GM12878 (cell line): ENCODE data around the gene OR2A5. TPM values are rescaled to one million over a fixed set of nuclear protein-coding genes. Genes with fewer than 3 reads are reported as not detected.

ENCODE experiments used
- ATAC-seq: fragments of 200-7000 bp; cut with Tn5 transposase; 3 replicates; pipeline ENCODE4 v1.9.1; 2020; ENCODE audit warnings: mild to moderate bottlenecking, moderate library complexity
- BruUV-seq: library from RNA; stranded (reverse); fragments of 400-500 nt; replicated peaks from 2 replicates; lab custom pipeline; 2021; lab: Mats Ljungman, UMichigan
- CTCF ChIA-PET: fragments of 300-600 bp; sonication (Branson Sonifier 250); formaldehyde crosslinking; extraction: SDS; loops from one replicate; lab custom pipeline; 2021; ENCODE audit warnings: inconsistent platforms; lab: Yijun Ruan, JAX
- POLR2A ChIA-PET: fragments of 350-600 bp; formaldehyde crosslinking; extraction: SDS; loops from one replicate; lab custom pipeline; 2021; ENCODE audit warnings: inconsistent platforms; lab: Charles Lee
- RAD21 ChIA-PET: fragments of 300-600 bp; sonication (Branson Sonifier 250); formaldehyde crosslinking; loops from one replicate; lab custom pipeline; 2023; ENCODE audit warnings: antibody characterized with exemption; ENCODE audit not compliant: unreplicated experiment; lab: Charles Lee
- SMC1A ChIA-PET: fragments of 300-600 bp; sonication (Branson Sonifier 250); formaldehyde crosslinking; loops from one replicate; lab custom pipeline; 2023; ENCODE audit not compliant: unreplicated experiment, uncharacterized antibody; lab: Charles Lee
- DNase-seq: peaks from one replicate; pipeline ENCODE4 v3.0.0-alpha.2; 2011; ENCODE audit warnings: low read depth, low spot score
- FAIRE-seq: peaks from 3 replicates; lab custom pipeline; 2011; peaks lifted over from hg19 to GRCh38; lab: Jason Lieb, UNC
- H2AFZ ChIP-seq: 2 replicates; pipeline ENCODE4 v1.6.0; 2011; ENCODE audit warnings: low read depth, low read length, control low read depth; ENCODE audit not compliant: control insufficient read depth
- H3K27ac ChIP-seq: 2 replicates; pipeline ENCODE4 v1.5.1; 2011; ENCODE audit warnings: control low read depth; ENCODE audit not compliant: control insufficient read depth, insufficient read depth
- H3K27me3 ChIP-seq, 2 experiments: replicated peaks in 1 of 2; 2 replicates each; pipeline versions ENCODE4 v1.6.0 to v1.6.1; 2011; ENCODE audit warnings: low read length in 1 of 2; ENCODE audit not compliant: control insufficient read depth in 2 of 2, insufficient read depth in 2 of 2
- H3K36me3 ChIP-seq, 2 experiments: 2 replicates each; pipeline ENCODE4 v1.5.1; 2011; ENCODE audit warnings: low read length in 1 of 2; ENCODE audit not compliant: control insufficient read depth in 2 of 2, insufficient read depth in 2 of 2
- H3K4me1 ChIP-seq: 2 replicates; pipeline ENCODE4 v1.6.1; 2011; ENCODE audit warnings: mild to moderate bottlenecking, low read length, moderate library complexity, mixed read lengths; ENCODE audit not compliant: control insufficient read depth, insufficient read depth
- H3K4me2 ChIP-seq: 2 replicates; pipeline ENCODE4 v1.6.0; 2011; ENCODE audit warnings: control low read depth; ENCODE audit not compliant: control insufficient read depth, insufficient read depth
- H3K4me3 ChIP-seq: fragments of 200-600 bp; sonication (generic); 2 replicates; pipeline ENCODE4 v1.5.1; 2016
- H3K79me2 ChIP-seq: 2 replicates; pipeline ENCODE4 v1.6.0; 2011; ENCODE audit warnings: low read length; ENCODE audit not compliant: control insufficient read depth, insufficient read depth
- H3K9ac ChIP-seq: 2 replicates; pipeline ENCODE4 v1.8.0; 2011; ENCODE audit warnings: low read length, control low read depth, mixed read lengths; ENCODE audit not compliant: control insufficient read depth, insufficient read depth
- H3K9me3 ChIP-seq: replicated peaks from 3 replicates; pipeline ENCODE4 v1.5.1; 2011; ENCODE audit warnings: mild to moderate bottlenecking, low read length; ENCODE audit not compliant: control insufficient read depth, insufficient read depth
- H4K20me1 ChIP-seq: 2 replicates; pipeline ENCODE4 v1.6.0; 2011; ENCODE audit not compliant: control insufficient read depth, insufficient read depth
- BMI1 ChIP-seq: fragments of 450-650 bp; IDR thresholded peaks from 2 replicates; pipeline ENCODE4 v1.6.1; 2016; ENCODE audit warnings: mild to moderate bottlenecking, moderate library complexity, borderline replicate concordance
- CREM ChIP-seq: IDR thresholded peaks from 2 replicates; pipeline ENCODE4 v1.6.1; 2014; ENCODE audit warnings: antibody characterized with exemption, low read depth
- EED ChIP-seq: sonication (generic); IDR thresholded peaks from 2 replicates; pipeline ENCODE4 v1.6.1; 2016; ENCODE audit warnings: antibody characterized with exemption, low read depth
- MEF2A ChIP-seq: IDR thresholded peaks from 2 replicates; pipeline ENCODE4 v1.6.1; 2011; ENCODE audit warnings: low read depth, mild to moderate bottlenecking, low read length, moderate library complexity; ENCODE audit not compliant: insufficient read depth
- NBN ChIP-seq: fragments of 450-650 bp; IDR thresholded peaks from 2 replicates; pipeline ENCODE4 v1.6.1; 2016
- POU2F2 ChIP-seq: IDR thresholded peaks from 3 replicates; pipeline ENCODE4 v1.6.1; 2011; ENCODE audit warnings: low read depth, mild to moderate bottlenecking, low read length, borderline replicate concordance
- SIX5 ChIP-seq: IDR thresholded peaks from 2 replicates; pipeline ENCODE4 v1.6.1; 2011; ENCODE audit warnings: mild to moderate bottlenecking, low read depth, low read length, moderate library complexity; ENCODE audit not compliant: severe bottlenecking
- ZNF24 ChIP-seq: fragments of 450-650 bp; IDR thresholded peaks from 2 replicates; pipeline ENCODE4 v1.6.1; 2017; ENCODE audit warnings: antibody characterized with exemption, mild to moderate bottlenecking
- WGBS: methylation state at CpG from one replicate; pipeline ENCODE4 v1.1.6; 2016; ENCODE audit warnings: low lambda C conversion rate; ENCODE audit not compliant: insufficient replicate concordance, insufficient coverage; ENCODE audit errors: missing lambda C conversion rate; 5-methylcytosine and 5-hydroxymethylcytosine counted together
- in situ Hi-C: fragments of 300-500 bp; cut with MboI; formaldehyde crosslinking; loops from 9 replicates; pipeline ENCODE4 v1.14.3; 2018; ENCODE audit warnings: mixed read lengths
- intact Hi-C: fragments of 100-400 bp; cut with micrococcal nuclease; formaldehyde crosslinking; loops from one replicate; pipeline ENCODE4 v1.14.2; 2022; ENCODE audit not compliant: unreplicated experiment
- polyA plus RNA-seq, 11 experiments: library from polyadenylated mRNA; depleted of rRNA in 4 of 11; unstranded in 6 of 11; stranded (reverse) in 5 of 11; fragments of >200 nt; fragmentation: Nextera tagmentation in 4 of 11; fragmentation: Illumina TruSeq in 1 of 11; extraction: Ambion mirVana in 4 of 11; extraction: Trizol in 1 of 11; gene quantifications; 1 replicate in 1 of 11; 2 replicates in 10 of 11; pipeline versions ENCODE4 v1.2.1 to v1.2.3, GENCODE V29; 2011 to 2016; ENCODE audit warnings: inconsistent platforms in 2 of 11, missing spikeins in 2 of 11, low read depth in 1 of 11
- total RNA-seq, 4 experiments: library from RNA; depleted of rRNA in 3 of 4; stranded (reverse); fragments of >200 nt in 3 of 4; fragmentation: Illumina TruSeq in 1 of 4; extraction: Trizol in 1 of 4; gene quantifications; 2 replicates each; pipeline versions ENCODE4 v1.2.1 to v1.2.3, GENCODE V29; 2013 to 2021
- TF ChIP-seq, protein P1 (sequence below): IDR thresholded peaks from 2 replicates; pipeline ENCODE4 v1.6.1; 2012; ENCODE audit warnings: low read length, inconsistent platforms
- TF ChIP-seq, protein P2 (sequence below): fragments of 450-650 bp; IDR thresholded peaks from 2 replicates; pipeline ENCODE4 v1.6.1; 2017; ENCODE audit warnings: antibody characterized with exemption, mild to moderate bottlenecking, moderate library complexity

The OR2A5 gene
- total and polyA plus RNA-seq, 10 of the 15 experiments (the other 5 are each of a cell fraction or from before 2014, with no cell fraction given): 0.19 TPM; not detected in 9

DNA sequence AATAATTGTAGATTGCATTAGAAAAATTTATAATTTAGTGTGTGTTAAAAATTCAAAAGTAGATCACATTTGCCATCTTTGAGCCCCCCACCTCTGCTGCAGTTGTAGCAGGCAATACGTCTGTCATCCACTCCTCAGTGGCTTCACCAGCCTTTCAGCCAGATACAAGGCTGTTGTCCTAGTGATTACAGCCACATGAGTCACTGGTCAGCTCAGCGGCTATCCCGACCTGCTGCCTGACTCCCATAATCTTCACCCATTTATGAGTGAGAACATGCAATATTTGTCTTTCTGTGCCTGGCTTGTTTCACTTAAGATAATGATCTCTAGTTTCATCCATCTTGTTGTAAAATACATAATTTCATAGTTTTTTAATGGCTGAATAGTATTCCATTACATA lies 9.2 kb downstream of the OR2A5 start:
- ATAC-seq: no peak
- ChIA-PET CTCF (no interaction called here), RAD21 (no interaction called here), POLR2A (no interaction called here), SMC1A (interaction anchor here (1.0 kb wide), 1 partner anchor 322 kb away, joined by 3 read pairs; no protein-coding TSS in a partner anchor)
- H3K4me2 ChIP-seq: no peak overlapping the region
- WGBS: 31% methylated on average over 3 of the region's 3 CpGs
- no peak for FAIRE-seq
- no peaks in the 10 kb centered on the region for H3K9me3 ChIP-seq
- no peak for DNase-seq
- no peaks in the 10 kb centered on the region for H3K79me2 ChIP-seq
- H3K9ac ChIP-seq: no peak overlapping the region
- H3K27me3 ChIP-seq: no peaks in the 10 kb centered on the region
- no peak overlapping the region for H3K4me3 ChIP-seq
- H2AFZ ChIP-seq: no peak overlapping the region
- H3K4me1 ChIP-seq: no peaks in the 10 kb centered on the region
- H3K36me3 ChIP-seq: no peaks in the 10 kb centered on the region
- H4K20me1 ChIP-seq: no peaks in the 10 kb centered on the region
- TF ChIP-seq EED (no peak), ZNF24 (no peak), CREM (no peak), BMI1 (no peak), POU2F2 (no peak), NBN (no peak), MEF2A (no peak), SIX5 (no peak)
- TF ChIP-seq, protein P1, sequence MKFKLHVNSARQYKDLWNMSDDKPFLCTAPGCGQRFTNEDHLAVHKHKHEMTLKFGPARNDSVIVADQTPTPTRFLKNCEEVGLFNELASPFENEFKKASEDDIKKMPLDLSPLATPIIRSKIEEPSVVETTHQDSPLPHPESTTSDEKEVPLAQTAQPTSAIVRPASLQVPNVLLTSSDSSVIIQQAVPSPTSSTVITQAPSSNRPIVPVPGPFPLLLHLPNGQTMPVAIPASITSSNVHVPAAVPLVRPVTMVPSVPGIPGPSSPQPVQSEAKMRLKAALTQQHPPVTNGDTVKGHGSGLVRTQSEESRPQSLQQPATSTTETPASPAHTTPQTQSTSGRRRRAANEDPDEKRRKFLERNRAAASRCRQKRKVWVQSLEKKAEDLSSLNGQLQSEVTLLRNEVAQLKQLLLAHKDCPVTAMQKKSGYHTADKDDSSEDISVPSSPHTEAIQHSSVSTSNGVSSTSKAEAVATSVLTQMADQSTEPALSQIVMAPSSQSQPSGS: no peak
- TF ChIP-seq, protein P2, sequence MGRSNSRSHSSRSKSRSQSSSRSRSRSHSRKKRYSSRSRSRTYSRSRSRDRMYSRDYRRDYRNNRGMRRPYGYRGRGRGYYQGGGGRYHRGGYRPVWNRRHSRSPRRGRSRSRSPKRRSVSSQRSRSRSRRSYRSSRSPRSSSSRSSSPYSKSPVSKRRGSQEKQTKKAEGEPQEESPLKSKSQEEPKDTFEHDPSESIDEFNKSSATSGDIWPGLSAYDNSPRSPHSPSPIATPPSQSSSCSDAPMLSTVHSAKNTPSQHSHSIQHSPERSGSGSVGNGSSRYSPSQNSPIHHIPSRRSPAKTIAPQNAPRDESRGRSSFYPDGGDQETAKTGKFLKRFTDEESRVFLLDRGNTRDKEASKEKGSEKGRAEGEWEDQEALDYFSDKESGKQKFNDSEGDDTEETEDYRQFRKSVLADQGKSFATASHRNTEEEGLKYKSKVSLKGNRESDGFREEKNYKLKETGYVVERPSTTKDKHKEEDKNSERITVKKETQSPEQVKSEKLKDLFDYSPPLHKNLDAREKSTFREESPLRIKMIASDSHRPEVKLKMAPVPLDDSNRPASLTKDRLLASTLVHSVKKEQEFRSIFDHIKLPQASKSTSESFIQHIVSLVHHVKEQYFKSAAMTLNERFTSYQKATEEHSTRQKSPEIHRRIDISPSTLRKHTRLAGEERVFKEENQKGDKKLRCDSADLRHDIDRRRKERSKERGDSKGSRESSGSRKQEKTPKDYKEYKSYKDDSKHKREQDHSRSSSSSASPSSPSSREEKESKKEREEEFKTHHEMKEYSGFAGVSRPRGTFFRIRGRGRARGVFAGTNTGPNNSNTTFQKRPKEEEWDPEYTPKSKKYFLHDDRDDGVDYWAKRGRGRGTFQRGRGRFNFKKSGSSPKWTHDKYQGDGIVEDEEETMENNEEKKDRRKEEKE: no peak
- no peak overlapping the region for H3K27ac ChIP-seq
- in situ Hi-C loops (no loop called here), intact Hi-C loops (no loop called here)
- BruUV-seq: no TSS peak
